GM19351 (cell line): Measurements from ENCODE around the gene RNF227.

Experiments used
- ATAC-seq: cut with Tn5 transposase; IDR thresholded peaks from one replicate; pipeline ENCODE4 v1.9.1; 2021; ENCODE audit warnings: mild to moderate bottlenecking, moderate library complexity; ENCODE audit not compliant: unreplicated experiment

RNF227 gene

DNA sequence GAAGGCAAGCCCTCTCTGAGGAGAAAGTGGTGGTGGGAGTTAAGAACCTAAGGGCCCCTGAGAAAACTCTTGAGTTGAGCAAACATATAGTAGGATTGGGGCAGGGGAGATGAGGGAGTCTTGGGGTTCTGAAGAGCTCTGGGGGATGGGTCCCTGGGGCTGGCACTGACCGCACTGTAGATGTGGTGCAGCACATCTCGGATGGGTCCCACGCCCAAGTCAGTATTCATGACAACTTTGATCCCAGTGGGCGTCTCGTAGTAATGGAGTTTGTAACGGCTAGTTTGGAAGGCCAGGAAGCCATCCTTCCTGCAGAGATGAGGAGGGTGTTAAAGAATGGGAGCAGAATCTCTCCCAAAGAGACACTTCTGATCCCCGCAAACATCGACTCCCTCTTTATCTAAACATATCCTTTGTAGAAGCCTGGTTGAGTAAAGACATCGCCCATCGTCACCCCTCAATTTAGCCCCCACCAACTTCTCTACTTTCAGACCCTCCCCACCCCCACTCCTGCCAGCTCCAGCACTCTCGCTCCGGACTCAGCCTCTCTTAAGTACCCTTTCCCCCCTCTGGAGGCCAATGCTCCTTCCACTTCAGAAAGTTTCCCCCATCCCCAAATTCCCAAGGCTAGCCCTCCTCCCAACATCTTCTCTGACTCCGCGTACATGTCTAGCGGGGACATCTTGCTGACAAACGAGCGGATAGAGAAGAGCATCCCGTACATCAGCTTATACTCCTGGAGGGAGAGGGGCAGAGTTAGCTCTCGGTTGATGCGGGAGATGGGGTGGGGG is 14.9 kb upstream of the RNF227 start:
- ATAC-seq: no peak

DNA sequence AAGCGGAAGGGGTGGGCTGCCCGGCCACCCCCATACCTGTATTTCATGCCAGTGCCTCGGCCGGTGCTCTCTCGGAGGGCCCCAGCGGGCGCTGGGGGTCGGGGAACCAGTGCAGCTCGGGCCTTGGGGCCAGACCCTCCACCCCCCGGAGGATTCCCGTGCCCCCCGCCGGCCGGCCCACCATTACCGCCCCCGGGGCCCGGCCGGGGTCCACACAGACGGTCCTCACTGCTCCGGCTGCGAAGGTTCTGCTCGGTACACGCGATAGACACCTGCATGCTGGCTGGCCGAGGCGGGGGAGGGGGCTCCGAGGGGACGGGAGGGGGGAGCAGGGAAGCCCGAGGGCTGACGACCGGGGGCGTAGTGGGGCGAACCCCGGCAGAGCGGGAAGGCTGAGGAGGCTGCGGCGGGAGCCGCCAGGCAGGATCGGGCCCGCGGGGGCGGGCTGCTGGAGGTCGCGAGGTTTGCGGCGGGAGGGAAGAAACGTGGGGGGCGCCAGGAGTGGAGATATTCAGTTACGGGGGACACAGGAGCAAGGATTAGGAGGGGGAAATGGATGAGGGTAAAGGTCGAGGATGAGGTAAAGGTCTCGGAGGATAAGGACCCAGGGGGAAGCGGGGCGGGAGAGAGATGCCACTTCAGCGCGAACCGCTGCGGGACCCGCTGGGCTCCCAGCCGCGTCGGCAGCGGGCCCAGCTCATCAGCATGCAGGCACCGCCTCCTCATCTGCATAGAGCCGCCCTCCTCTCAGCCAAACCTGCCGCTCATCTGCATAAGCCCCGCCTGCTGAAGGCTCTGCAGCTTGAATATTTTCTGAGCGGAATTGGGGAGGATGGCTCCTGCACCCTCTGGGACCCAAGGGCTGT is 13.3 kb upstream of the RNF227 start, which contains the start of gene KCNAB3:
KCNAB3 (minus strand) TSS at position 699 of the 866 bp plus-strand sequence; CDS start at position 278, 421 bp downstream.
- ATAC-seq: no peak

DNA sequence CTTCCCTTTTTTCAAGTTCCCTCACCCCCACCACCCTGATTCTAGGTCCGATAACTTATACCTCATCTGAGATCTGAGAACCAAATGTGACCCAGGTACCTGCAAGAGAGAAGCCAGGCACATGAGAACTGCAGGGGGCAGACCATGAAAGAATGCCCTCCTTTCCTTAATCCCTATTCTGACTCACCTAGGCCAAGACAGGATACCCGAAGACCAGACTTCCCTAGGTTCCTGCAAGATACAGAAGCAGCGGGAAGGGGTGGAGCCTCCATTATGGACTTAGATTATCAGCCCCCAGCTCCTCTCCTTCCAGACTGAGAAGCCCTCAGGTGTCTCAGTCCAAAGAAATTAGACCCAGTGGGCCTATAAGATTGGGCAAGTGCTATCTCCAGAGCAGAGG is 11.5 kb upstream of the RNF227 start:
- ATAC-seq: no peak

DNA sequence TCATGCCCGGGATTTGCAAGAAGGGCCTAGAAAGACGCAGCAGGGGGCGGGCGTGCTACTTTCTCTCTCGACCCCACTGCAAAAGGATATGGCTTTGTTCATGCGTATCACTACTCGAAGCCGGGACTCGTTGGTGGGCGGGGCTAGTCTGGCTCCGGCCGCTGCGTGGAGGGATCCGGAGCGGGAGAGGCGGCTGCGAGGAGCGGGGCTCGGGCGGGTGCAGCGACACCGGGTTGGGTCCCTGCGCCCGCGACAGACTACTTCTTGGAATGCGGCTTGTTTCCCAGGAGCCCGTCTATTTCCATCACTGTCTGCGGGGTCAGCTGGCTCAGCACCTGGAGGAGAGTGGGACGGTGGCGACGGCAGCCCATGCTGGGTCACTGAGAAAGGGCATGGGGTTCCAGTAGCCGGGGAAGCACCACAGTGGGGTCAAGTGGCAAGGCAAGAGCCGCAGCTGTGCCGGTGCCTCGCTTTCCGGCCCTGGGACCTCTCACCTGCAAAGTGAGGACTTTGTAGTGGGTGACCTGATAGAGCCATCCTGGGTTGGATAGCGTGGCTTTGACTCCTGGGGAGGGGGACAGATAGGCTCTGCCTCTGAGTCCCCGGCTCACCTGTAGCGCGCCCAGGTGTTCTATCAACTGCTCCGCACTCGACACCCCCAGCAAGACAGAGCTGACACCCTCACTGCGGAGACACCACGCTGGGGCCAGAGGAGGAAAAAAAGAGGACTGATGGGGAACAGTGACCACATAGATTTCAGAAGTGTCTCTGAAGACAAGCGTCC is 6.9 kb upstream of the RNF227 start:
- ATAC-seq: no peak

DNA sequence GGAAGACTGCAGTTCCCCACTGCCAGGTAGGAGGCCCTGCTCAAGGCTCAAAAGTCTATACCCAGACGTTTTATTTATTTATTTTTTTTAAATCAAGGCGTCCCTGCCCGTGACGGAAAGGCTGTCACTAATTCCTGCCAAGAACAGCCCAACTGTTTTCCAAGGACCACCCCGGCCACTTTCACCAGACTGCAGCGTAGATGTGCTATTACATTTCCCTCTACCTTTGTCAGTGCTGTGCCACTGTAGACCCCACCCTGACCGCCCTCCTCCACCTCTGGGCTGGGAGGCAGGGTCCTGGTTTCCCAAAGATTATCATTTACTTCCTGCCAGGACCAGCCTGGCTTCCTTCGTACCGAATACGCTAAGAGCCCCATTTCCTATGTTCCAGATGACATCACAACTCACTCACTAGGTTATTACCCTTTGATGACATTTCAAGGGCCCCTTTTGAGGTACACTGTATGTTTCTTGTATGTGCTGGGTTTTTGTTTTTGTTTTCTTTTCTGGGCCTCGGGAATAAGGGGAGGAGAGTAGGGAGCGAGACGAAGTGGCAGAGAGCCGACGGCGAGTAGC is 6.3 kb upstream of the RNF227 start:
- no peak for ATAC-seq

DNA sequence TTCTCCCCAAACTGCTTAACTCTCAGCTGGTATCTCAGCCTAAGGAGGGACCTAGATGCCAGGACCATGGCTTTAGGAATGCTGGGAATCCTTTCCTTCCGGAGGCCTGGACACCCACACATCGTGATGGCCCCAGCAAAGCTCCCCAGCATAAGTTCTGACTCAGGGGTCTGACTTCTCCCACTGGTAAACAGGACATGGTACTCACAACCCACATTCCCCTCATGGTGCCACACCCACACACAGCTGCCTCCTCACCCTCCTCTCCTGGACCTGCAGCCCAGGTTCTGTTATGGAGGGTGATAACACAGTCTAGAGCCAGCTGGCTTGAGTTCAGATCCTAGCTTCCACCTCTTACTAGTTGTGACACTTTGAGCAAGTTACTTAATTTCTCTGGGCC is 719 bp upstream of the RNF227 start:
- ATAC-seq: no peak

DNA sequence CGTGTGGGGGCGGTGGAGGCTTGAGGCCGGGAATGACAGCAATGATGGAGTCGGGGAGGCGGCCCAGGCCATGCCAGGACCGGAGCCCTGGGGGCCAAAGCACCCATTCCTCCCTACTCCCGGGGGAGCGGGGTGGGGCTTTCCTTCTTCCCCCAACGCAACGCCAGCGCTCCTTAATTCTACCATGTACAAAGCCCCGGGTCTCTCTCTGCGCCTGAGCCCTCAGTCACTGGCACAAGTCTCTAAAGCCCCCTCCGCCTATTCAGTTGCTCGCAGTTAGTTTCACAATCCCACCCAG is 245 bp upstream of the RNF227 start:
- no peak for ATAC-seq

DNA sequence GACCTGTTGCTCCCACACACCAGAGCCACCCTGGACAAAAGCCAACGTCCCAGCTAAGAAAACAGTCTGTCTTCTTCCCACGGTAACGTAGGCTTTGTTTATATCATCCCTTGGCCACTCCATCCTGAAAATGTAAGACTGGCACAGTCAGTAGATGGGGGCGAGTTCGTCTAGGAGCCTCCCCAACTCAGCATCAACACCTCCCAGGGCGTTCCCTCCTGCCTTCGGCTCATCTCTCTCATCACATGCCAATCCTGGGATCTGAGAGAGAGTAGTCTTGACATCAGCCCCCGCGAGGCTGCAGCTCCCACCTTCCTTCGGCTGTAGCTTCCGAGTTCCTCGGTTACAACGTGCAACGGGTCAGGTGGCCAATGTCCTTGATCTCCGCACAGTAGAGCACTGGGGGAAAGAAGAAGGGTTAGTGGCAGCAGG is 894 bp downstream of the RNF227 start:
- ATAC-seq: no peak

DNA sequence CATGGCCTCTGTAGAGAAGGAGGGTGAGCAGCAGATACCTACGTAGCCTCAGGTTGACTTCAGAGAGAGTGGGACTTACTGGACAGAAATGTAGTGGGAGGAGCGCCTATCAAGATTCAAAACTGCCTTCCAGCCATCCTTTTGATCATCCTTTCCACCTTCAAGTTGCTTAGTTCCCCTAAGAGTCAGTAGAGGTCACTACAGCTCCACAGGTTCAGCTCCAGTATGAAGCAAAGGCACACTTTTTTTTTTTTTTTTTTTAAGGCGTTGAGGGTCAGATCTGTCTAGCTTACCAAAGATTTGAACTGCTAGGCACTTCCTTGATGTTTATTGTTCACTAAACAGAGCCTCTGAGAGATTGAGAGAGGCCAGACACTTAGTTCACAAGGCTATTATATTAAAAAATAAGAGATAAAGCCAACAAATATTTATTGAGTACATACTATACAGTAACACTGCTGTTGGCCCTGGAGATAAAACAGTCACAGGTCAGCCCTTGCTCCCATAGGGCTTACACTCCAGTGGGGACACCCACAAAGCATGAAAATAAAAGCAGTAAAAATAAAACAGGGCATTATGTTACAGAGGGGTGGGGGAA is 3.1 kb downstream of the RNF227 start:
- ATAC-seq: no peak

DNA sequence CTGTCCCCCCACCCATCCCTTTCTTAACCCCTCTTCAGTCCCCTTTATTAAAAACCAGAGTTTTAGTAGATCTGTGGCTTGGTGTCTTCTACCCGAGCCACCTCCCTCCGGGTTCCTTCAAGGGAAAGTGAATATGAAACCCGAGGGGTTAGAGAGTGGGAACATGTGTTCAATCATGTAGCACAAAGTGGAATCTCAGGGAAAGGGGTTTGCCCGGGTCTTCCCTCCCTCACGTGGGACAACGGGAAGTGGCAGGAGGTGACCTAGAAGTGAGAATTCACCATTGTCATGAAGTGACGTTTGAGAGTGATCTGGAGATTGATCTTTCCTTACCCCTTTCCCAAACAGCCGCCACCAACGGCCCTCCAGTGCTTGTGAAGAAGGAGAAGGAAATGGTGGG is 5.0 kb downstream of the RNF227 start:
- no peak for ATAC-seq

DNA sequence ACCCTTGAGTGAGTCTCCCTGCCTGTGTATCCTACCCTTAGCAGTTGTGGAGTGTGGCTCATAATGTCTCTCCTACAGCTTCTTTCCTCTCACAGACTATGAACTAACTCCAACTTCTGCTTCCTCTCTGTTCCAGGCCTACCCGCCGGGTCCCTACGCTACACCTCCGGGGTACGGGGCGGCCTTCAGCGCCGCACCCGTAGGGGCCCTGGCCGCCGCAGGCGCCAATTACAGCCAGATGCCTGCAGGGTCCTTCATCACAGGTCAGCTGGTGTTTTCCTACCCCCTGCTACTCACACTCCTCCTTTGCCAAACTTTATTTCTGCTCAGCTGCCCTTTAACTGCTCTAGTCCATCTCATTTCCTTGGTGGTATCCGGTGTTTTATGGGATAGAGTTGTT is 5.4 kb downstream of the RNF227 start:
- no peak for ATAC-seq

DNA sequence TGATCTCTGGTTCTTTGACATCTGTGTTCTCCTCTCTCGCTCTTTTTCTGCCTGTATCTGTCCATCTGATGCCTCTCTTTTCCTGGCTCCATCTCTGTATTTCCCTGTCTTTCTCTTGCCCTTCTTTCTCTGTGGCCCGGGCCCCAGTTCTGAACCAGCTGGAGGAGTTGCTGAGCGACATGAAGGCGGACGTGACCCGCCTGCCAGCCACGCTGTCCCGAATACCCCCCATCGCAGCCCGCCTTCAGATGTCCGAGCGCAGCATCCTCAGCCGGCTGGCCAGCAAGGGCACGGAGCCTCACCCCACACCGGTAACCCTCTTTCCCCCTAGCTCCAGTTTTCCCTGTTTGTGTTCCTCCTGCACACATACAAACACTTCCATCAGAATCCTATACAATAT is 5.8 kb downstream of the RNF227 start:
- ATAC-seq: no peak

DNA sequence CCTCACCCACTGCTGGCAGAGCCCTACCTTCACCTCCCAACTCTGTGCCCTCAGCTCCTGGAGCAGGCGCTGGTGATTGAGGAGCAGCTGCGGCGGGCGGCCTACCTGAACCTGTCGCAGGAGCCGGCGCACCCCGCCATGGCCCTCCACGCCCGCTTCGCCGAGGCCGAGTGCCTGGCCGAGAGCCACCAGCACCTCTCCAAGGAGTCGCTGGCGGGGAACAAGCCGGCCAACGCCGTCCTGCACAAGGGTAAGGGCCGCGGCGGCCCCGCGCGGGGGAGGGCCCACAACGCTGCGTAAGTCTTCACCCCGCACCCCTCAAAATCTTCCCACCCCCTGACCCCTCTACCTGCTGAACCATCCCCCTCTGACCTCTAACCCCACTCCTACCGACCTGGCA is 7.0 kb downstream of the RNF227 start:
- no peak for ATAC-seq

DNA sequence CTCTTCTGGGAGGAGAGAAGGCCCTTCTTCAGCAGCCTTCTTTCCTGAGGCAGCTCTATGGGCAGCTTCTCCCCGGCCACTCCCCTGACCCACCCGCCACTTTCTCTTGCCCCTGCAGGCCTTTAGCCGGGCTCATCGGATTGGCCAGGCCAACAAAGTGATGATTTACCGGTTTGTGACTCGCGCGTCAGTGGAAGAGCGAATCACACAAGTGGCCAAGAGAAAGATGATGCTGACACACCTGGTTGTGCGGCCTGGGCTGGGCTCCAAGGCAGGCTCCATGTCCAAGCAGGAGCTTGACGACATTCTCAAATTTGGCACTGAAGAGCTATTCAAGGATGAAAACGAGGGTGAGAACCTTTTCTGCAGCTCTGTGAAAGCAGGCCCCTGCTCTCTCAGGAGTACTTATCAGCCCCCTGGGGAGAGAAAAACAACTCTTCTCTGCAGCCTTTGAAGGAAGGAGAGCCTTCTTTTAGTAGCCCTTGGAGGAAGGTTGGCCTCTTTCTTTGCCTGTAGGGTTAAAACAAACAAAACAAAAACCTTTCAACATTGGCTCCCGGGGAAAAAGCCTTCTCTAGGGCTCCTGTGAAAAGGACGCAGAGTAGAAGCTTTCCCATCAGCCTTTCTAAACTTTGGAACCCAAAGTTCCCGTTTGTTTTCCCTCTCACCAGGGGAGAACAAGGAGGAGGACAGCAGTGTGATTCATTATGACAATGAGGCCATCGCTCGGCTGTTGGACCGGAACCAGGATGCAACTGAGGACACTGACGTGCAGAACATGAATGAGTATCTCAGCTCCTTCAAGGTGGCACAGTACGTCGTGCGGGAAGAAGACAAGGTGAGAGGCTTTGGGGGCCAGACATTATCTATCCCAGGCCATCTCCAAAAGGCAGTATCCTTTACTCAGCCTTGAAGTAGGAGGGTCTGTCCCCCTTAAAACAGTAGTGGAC is 12.7 kb downstream of the RNF227 start:
- no peak for ATAC-seq

DNA sequence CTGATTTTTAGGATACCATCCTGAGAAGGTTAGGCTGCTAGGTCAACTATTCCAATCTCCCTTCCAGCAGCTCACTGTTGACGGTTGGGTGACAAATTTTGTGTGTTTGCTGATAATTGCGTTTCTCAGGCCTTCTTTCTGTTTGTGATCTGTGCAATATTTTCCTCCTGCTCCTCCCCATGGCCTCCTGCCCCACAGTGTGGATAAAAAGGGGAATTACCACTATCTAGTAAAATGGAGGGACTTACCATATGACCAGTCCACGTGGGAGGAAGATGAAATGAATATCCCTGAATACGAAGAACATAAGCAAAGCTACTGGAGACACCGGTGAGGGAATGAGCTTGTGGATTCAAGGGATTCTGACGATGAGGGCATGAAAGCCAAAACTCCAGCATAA is 18.3 kb downstream of the RNF227 start:
- no peak for ATAC-seq

DNA sequence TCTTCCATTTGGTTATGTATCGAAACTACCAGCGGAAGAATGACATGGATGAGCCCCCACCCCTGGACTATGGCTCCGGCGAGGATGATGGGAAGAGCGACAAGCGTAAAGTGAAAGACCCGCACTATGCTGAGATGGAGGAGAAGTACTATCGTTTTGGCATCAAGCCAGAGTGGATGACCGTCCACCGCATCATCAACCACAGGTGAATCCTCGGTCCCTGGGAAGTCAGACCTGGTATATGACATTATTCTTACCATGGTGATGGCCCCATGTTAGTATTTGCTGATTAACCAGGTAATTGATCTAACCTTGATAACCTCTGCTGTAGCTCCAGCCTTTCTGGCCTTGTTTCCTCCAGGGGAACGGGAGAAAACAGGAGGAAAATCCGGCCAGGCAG is 19.0 kb downstream of the RNF227 start:
- no peak for ATAC-seq

DNA sequence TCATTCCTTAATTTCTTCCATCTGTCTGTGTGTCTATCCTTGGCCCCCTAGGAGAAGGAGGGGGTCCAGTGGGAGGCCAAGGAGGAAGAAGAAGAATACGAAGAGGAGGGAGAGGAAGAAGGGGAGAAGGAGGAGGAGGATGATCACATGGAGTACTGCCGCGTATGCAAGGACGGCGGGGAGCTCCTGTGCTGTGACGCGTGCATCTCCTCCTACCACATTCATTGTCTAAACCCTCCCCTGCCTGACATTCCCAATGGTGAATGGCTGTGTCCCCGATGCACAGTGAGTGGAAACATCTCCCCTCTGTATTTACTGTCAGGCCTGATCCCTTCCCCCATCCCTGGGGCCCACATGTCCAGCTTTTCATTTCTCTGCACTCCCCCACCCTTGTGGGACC is 21.2 kb downstream of the RNF227 start:
- ATAC-seq: no peak

DNA sequence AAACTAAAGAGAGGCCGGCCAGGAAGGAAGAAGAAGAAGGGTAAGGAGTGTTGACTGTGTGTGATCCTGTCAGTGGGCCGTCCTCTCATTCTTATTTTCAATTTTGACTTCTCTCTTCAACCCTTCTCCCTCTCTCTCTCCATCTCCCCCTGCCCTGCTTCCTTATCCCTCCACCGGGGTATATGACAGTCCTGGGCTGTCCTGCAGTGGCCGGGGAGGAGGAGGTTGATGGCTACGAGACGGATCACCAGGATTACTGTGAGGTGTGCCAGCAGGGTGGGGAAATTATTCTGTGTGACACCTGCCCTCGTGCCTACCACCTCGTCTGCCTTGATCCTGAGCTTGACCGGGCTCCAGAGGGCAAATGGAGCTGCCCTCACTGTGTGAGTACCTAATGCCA is 21.9 kb downstream of the RNF227 start:
- no peak for ATAC-seq

DNA sequence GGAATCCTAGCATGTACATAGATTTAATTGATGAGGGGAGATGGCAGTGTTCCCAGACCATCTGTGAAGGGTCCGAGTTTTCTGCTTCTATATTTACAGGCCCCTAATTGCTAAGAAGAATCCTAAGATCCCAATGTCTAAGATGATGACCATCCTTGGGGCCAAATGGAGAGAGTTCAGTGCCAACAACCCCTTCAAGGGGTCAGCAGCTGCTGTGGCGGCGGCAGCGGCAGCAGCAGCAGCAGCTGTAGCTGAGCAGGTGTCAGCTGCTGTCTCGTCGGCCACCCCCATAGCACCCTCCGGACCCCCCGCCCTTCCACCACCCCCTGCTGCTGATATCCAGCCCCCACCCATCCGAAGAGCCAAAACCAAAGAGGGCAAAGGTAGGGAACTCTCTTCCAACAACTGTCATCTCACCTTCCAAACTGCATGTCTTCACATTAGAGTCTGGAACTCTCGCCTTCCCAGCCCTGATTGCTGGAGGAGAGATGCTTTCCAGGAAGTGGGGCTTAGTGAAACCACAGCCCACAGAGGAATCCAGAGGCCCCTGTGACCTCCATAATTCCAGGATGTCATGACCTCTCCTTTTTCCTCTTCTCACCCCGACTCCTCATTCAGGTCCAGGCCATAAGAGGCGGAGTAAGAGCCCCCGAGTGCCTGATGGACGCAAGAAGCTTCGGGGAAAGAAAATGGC is 22.8 kb downstream of the RNF227 start:
- ATAC-seq: no peak
